ENCODE data around the gene RAB40A. TPM values are rescaled to one million over a fixed set of nuclear protein-coding genes. Genes with fewer than 3 reads are reported as not detected.

RAB40A gene
- polyA plus RNA-seq, 1 experiment = 0.22 TPM

DNA sequence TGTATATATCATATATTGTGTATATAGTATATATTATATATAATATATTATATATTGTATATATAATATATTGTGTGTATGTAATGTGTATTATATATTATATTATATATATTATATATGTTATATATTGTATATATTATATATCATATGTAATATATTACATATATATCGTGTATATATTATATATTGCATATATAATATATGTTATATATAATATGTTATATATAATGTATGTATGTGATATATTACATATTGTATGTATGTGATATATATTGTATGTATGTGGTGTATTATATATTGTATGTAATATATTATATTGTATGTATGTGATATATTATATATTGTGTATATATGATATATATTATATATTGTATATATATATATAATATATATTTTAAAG lies 30.5 kb downstream of the RAB40A start:
- Histone ChIP-seq H3K9me3 (ENCODE audit: control insufficient read depth, insufficient read depth, low read length) (no peaks in the 10 kb centered on the region), H3K27me3 (ENCODE audit: control insufficient read depth, insufficient read depth, low read length) (no peaks in the 10 kb centered on the region), H3K27ac (ENCODE audit: low read depth, low read length) (no peak overlapping the region), H3K4me3 (ENCODE audit: low read depth, low read length) (no peak overlapping the region)
- ChIA-PET CTCF (interaction anchor here (0.6 to 2.2 kb wide), 16 partner anchors 9 to 881 kb away, joined by 3 to 15 read pairs (median 5); partner anchors contain the start of gene TCEAL5), POLR2A (no interaction called here)
- TF ChIP-seq CTCF (IDR thresholded peaks at IDR 0.05; ENCODE audit: low read depth, low read length) = no peak
- DNase-seq (ENCODE audit: low read depth, low spot score) = no peak

GRCh38 chrX:103488332-103488731 lies 31.0 kb downstream of the RAB40A start:
- ChIA-PET POLR2A (no interaction called here), CTCF (interaction anchor here (0.6 to 1.2 kb wide), 3 partner anchors 17 to 329 kb away, joined by 3 to 4 read pairs (median 4); no protein-coding TSS in a partner anchor)
- TF ChIP-seq CTCF (IDR thresholded peaks at IDR 0.05; ENCODE audit: low read depth, low read length) = peak; percentile 50
- Histone ChIP-seq H3K27ac (ENCODE audit: low read depth, low read length) (no peak overlapping the region), H3K9me3 (ENCODE audit: control insufficient read depth, insufficient read depth, low read length) (no peaks in the 10 kb centered on the region), H3K27me3 (ENCODE audit: control insufficient read depth, insufficient read depth, low read length) (no peaks in the 10 kb centered on the region), H3K4me3 (ENCODE audit: low read depth, low read length) (no peak overlapping the region)
- no peak for DNase-seq (ENCODE audit: low read depth, low spot score)

GRCh38 chrX:103483720-103484119 lies 35.6 kb downstream of the RAB40A start:
- POLR2A ChIA-PET = no interaction called here
- no peaks in the 10 kb centered on the region for H3K9me3 ChIP-seq (ENCODE audit: control insufficient read depth, insufficient read depth, low read length)
- no peak overlapping the region for H3K27ac ChIP-seq (ENCODE audit: low read depth, low read length)
- TF ChIP-seq CTCF (IDR thresholded peaks at IDR 0.05; ENCODE audit: low read depth, low read length) = no peak
- no peaks in the 10 kb centered on the region for H3K27me3 ChIP-seq (ENCODE audit: control insufficient read depth, insufficient read depth, low read length)
- H3K4me3 ChIP-seq (ENCODE audit: low read depth, low read length) = no peak overlapping the region
- CTCF ChIA-PET = interaction anchor here (0.7 to 1.1 kb wide), 2 partner anchors 8 to 229 kb away, joined by 3 to 4 read pairs; no protein-coding TSS in a partner anchor
- DNase-seq (ENCODE audit: low read depth, low spot score) = no peak

- Histone ChIP-seq H3K27ac (ENCODE audit: low read depth, low read length) (no peak overlapping the region), H3K4me3 (ENCODE audit: low read depth, low read length) (no peak overlapping the region), H3K9me3 (ENCODE audit: control insufficient read depth, insufficient read depth, low read length) (no peaks in the 10 kb centered on the region), H3K27me3 (ENCODE audit: control insufficient read depth, insufficient read depth, low read length) (no peaks in the 10 kb centered on the region)
- ChIA-PET CTCF (interaction anchor here (0.6 to 1.6 kb wide), 3 partner anchors 9 to 231 kb away, joined by 3 to 11 read pairs (median 3); no protein-coding TSS in a partner anchor), POLR2A (no interaction called here)
- no peak for DNase-seq (ENCODE audit: low read depth, low spot score)
- no peak for TF ChIP-seq CTCF (IDR thresholded peaks at IDR 0.05; ENCODE audit: low read depth, low read length)
These were observed 38.8 kb downstream of the RAB40A start for GRCh38 chrX:103480526-103480925.

DNA sequence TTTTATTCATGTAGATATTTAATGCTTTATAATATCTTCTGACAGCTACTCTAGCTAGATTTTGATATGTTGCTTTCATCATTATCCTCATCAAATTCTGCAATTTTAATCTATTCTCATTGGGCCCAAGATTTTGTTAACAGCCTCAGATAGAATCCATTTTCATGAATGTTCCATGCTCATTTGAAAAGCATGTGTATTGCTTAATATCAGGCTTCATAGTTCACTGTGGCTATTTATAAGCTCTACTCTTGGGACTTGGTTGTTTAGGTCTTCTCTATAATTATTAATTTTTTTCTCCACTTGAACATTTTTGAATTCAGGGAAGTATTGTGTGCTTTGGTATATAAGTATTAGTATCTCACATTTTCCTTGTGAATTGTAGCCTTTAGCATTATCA lies 41.8 kb downstream of the RAB40A start:
- no peak for DNase-seq (ENCODE audit: low read depth, low spot score)
- Histone ChIP-seq H3K27me3 (ENCODE audit: control insufficient read depth, insufficient read depth, low read length) (no peaks in the 10 kb centered on the region), H3K9me3 (ENCODE audit: control insufficient read depth, insufficient read depth, low read length) (no peaks in the 10 kb centered on the region), H3K4me3 (ENCODE audit: low read depth, low read length) (no peak overlapping the region), H3K27ac (ENCODE audit: low read depth, low read length) (no peak overlapping the region)
- TF ChIP-seq CTCF (IDR thresholded peaks at IDR 0.05; ENCODE audit: low read depth, low read length) = no peak
- POLR2A ChIA-PET = no interaction called here
- CTCF ChIA-PET = interaction anchor here (0.9 to 1.8 kb wide), 5 partner anchors 10 to 15 kb away, joined by 3 to 11 read pairs (median 3); no protein-coding TSS in a partner anchor
